HG03378 (cell line): Measurements from ENCODE around the gene CACNB1.
"Not testable (repeated sequence)": the region's sequence is repeated elsewhere in the genome, so short reads cannot be mapped to it uniquely, and the experiment has no call there.

Experiments used
- ATAC-seq: cut with Tn5 transposase; IDR thresholded peaks from one replicate; pipeline ENCODE4 v1.9.1; 2021; ENCODE audit warnings: mild to moderate bottlenecking, moderate library complexity; ENCODE audit not compliant: unreplicated experiment

Gene CACNB1

DNA sequence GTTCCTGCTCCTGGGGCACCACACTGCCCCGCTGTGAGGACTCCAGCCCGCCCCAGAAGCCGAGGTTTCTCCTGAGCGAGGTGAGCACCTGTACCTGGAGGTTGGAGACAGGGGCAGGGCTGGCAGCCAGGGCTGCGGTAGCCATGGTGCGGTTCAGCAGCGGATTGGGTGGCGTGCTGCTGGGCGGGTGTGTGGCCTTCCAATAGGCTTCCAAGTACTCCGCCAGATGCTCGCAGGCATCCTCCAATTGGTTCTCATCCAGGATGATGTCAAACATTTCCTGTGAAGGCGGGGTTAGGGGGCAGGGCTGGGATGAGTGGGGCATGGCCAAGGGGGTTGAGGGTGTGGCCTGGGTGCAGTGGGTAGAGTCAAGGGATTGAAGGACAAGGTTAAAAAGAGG lies 20.2 kb downstream of the CACNB1 start:
- ATAC-seq, result no peak

- no peak for ATAC-seq
Observed at GRCh38 chr17:39175695-39176093, 21.8 kb downstream of the CACNB1 start.

DNA sequence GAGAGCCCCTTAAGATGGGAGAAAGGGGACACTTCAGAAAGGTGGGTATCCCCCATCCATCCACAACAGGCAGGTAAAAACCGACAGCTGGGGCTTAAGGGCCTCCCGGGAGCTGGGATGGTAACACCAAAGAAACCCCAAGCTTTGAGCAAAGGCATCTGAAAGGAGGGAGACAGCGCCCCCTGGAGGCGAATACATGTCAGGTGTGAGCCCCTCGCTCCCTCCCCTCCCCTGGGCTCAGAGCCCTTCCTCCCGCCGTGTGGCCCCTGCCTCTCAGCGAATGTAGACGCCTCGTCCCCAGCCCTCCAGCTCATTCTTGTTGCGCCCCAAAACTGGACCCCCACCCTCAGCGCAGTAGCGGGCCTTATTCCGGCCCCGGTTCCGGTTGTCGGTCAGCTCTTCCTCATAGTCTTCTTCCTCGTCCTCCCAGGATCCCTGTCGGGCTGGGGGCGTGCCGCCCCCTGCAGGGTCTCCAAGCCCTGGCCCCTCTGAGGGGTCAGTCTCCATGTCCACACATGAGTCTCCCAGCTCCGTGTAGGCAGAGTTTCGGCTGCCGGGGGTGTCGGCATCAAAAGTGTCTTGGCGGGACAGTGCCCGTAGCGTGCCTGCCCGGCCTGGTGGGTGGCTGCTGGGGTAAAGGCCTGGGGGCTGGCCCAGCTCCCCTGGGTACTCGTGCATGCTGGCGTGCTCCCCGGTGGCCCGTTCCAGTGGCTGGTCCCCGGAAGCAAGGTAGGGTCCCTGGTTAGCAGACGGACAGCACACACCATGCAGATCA lies 22.4 kb downstream of the CACNB1 start:
- no peak for ATAC-seq

DNA sequence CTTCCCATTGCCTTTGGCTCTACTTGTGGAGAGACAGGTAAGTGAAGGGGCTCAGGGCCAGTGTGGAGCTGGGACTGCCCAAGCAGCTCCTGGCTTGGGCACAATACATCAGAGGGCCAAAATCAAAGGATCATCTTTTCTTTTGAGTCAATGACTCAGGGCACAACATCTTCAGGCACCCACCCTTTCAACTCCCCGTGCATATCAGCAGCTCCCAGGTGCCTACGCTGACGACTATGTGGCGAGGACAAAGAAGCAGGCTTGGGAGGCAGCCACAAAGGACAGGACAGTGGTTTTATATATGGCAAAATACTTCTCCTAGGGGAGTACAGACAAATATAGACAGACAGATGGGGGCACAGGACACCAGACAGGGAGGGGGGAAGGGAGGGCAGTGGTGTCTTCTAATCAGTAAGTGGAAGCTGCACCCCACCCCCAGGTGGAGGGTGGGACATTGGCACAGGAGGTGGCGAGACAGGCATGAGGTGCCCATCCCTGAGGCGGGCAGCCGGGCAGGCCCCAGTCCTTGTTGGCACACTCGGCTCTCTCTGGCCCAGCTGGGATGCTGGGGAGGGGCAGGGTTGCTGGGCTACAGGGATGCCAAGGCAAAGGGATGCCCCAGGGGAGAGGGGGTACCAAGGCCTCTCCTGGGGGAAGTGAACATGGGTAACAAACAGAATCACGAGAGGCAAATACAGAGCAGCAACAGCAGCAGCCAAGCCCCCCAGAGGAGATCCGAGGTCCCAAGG lies 23.8 kb downstream of the CACNB1 start:
- ATAC-seq, result no peak

DNA sequence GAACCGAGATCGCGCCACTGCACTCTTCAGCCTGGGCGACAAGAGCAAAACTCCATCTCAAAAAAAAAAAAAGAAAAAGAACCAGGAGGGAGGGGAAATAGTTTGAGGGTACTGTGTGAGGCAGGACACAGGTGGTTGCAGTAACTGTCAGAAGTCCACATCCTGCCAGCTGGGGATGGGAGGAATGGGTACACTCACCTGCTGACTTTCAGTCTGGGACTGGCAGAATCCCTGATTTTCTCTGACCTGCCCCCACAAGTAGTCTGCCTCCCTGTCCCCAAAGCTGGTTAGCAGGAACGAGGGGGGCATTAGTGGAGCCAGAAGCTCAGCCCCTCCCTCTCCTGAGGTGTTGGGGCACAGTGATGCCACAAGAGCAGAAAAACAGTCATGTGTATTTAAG lies 24.4 kb downstream of the CACNB1 start:
- no peak for ATAC-seq

GRCh38 chr17:39171933-39172332 lies 25.5 kb downstream of the CACNB1 start:
- ATAC-seq, result no peak

DNA sequence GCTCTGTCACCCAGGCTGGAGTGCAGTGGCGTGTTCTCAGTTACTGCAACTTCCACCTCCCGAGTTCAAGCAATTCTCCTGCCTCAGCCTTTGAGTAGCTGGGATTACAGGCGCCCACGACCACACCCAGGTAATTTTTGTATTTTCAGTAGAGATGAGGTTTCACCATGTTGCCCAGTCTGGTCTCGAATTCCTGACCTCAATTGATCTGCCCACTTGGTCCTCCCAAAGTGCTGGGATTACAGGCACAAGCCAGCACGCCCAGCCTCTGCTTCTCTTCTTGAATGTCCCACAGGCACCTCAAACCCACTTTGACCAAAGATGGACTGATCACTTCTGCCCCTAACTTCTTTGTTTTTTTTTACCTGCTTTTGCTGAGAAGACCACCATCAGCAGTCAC lies 26.9 kb downstream of the CACNB1 start:
- no peak for ATAC-seq

DNA sequence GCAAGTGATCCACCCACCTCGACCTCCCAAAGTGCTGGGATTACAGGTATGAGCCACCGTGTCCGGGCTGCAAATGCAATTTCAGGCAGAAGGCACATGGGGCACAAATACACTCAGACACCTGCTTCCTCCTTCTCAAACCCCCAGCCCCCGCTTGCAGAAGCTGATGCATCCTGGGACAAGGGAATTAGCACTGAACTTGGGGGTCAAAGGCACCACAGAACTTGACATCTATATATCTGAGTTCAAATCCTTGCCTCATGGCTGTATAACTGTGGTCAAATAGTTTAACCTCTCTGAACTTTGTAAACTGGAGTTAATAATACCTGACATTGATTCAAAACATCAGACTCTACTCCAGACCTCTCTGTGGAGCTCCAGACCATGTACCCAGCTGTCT lies 27.4 kb downstream of the CACNB1 start:
- ATAC-seq, result no peak

DNA sequence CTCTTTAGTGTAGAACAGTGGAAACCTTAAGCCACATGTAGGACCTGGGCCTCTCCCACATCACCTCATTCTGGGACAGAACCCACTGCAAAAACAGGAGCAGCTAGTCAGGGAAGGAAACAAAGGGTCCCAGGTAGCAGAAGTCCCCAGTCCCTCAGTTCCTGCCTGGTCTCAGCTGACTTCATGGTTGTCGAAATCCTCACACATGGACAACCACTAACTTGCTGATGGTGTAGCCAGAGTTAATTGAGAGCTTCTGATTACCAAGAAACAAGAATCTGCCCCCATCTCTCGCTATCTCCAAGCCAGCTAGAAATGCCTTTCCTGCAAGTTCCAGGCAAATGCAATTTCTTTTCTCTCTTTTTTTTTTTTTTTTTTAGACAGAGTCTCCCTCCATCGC lies 28.0 kb downstream of the CACNB1 start:
- ATAC-seq, result no peak

DNA sequence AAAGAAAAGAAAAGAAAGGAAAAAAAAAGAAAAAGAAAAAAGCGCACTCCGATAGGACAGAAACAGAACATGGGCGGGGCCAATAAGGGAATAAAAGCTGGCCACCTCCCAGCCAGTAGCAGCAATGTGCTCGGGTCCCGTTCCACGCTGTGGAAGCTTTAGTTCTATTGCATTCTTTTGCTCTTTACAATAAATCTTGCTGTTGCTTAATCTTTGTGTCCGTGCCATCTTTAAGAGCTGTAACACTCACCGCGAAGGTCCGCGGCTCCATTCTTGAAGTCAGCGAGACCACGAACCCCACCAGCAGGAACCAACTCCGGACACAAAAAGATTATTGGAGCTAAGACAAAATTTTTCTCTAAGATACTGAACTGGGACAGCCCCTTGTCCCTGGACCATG lies 28.4 kb downstream of the CACNB1 start:
- no peak for ATAC-seq

GRCh38 chr17:39168503-39168902 lies 29.0 kb downstream of the CACNB1 start:
- not testable (repeated sequence) for ATAC-seq

- ATAC-seq, result no peak
Observed at GRCh38 chr17:39167476-39167875, 30.0 kb downstream of the CACNB1 start.

GRCh38 chr17:39166437-39167335 lies 30.8 kb downstream of the CACNB1 start:
- ATAC-seq, result no peak

- ATAC-seq, result no peak
Observed at GRCh38 chr17:39165841-39166349, 31.6 kb downstream of the CACNB1 start, which contains the start of gene ARL5C. Gene ARL5C (minus strand): TSS chr17:39166161. CDS start chr17:39165760, 401 bp downstream.

GRCh38 chr17:39165178-39165840 lies 32.2 kb downstream of the CACNB1 start:
- no peak for ATAC-seq

- ATAC-seq, result no peak
Observed at GRCh38 chr17:39164675-39165143, 32.8 kb downstream of the CACNB1 start.

DNA sequence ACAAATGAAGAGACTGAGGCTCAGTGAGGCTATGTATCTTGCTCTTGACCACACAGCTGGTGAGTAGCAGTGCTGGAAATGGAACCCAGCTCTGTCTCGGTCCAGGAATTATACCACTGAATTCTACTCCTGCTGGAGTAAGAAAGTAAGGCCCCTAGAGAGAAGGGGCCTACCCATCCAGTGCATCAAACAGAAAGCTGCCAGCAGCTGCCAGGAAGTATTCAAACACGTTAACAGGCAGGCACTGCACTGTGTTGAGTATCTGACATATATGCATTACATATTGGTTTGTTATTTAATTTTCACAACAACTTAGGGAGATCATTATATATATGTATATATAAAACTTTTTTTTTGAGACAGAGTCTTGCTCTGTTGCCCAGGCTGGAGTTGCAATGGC lies 35.5 kb downstream of the CACNB1 start:
- ATAC-seq, result no peak

- no peak for ATAC-seq
Observed at GRCh38 chr17:39158623-39159022, 38.8 kb downstream of the CACNB1 start.

DNA sequence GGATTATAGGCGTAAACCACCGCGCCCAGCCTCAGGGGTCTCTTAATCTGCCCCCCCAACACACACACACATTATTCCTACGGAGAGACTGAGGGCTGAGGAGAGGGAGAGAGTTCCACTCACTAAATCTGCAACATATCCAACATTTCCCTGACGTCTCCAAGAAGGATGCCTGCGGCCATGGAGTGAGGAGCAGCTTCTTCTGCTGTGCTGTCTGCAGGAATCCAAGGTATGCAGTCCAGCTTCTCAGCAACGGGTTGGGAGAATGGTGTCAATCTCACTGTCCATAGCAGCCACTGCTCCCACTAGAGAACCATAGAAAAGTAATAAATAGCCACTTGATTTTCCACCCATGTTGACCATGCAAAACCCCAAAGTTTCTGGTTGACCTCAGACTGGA lies 41.0 kb downstream of the CACNB1 start:
- no peak for ATAC-seq

- ATAC-seq, result no peak
Observed at GRCh38 chr17:39155654-39156053, 41.8 kb downstream of the CACNB1 start.
